GM12873 (cell line): Measurements from ENCODE around the gene ISM2.

Experiments
- CTCF ChIP-seq: IDR thresholded peaks from 2 replicates; pipeline ENCODE4 v1.5.1; 2012; ENCODE audit warnings: low read depth, mild to moderate bottlenecking, moderate library complexity, low read length, control low read depth; ENCODE audit not compliant: insufficient read depth; ENCODE audit errors: missing control alignments

The ISM2 gene

GRCh38 chr14:77503138-77503537, 4.5 kb upstream of the ISM2 start:
- TF ChIP-seq CTCF, result no peak

DNA sequence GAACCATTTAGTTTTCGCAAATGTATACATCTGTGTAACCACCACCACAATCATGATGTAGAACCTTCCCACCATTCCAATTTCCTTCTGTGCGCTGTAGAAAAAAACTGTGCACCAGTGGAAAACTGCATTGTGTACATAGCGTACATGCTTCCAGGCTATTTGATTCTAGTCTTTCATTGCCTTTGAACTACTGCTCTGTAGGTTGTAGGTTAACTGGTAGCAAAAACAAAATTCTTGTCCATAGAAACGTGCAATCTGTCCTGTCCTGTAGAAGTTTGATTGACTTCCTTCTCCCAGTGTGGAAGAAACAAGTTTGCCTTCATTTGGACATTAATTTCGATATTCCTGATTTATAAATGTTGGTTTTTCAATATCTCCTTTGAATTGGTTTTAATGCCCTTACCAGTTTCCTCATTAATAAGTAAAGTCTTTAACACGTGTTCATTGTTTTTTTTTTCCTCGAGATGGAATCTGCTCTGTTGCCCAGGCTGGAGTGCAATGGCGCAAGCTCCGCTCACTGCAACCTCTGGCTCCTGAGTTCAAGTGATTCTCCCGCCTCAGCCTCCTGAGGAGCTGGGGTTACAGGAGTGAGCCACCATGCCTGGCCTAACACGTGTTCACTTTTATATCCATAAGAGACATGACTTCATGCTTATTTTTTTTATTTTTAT, 3.6 kb upstream of the ISM2 start:
- TF ChIP-seq CTCF, result no peak

DNA sequence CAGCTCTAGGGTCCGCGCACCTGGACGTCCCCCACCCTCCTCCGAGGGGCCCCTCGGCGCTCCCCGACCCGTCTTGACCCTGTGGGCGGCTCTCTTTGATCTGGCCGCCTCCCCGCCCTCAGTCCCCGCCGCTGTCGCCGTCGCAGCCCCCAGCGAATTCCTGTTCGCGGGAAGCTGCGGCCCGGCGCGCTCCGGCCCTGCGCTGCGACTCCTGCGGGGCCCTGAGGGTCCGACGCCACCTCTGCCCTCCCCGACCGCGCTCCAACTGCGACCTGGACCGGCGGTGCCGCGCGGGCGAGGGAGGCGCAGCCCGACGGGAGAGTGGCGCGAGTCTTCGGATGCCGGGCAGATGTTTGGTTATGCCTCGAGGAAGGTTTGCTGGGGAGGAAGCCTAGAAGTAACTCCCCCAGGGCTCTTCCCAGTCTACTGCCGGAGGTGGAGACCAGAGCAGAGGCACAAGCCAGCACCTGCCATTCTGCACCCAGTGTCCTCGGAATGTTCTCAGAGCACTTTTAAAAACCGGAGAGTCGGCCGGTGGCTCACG, 440 bp upstream of the ISM2 start:
- TF ChIP-seq CTCF, result no peak

GRCh38 chr14:77495334-77495733, 3.3 kb downstream of the ISM2 start:
- no peak for TF ChIP-seq CTCF

DNA sequence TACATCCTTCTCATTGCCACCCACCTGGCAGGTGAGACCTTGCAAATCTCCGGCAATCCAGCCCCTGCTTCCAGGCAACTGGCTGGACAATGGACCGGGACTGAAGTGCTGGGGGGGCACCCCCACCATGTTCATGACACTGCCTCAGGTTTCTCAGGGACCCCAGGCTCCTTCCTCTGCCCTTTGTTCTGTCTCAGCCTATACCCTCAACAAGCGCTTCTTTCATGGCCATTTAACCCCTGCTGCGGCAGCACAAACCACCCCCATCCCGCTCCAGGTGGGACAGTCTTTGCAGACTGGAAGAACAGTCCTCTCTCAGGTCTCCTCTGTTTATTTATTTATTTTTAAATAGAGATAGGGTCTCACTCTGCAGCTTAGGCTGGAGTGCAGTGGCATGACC, 7.6 kb downstream of the ISM2 start:
- no peak for TF ChIP-seq CTCF

GRCh38 chr14:77490347-77490986, 8.1 kb downstream of the ISM2 start:
- TF ChIP-seq CTCF, result no peak

DNA sequence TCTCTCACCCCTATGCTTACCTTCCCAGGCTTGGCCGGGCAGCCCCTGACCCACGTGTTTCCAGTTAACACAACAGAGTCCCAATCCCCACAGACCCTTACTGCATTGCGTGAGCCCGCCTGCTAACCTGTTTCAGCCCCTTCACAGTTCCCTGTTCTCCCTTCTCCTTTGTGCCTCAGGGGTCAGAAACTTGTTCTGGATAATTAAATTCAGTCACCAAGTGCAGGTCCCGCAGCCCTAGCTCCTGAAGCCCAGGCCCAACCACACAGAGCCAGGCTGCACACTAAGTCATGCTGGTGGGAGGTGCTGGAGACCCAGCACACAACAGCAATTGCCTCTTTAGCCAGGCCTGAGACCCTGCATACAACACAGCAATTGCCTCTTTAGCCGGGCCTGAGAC, 9.6 kb downstream of the ISM2 start:
- no peak for TF ChIP-seq CTCF
